Endothelial cell of umbilical vein (primary cell): ENCODE data around the gene CCDC107. TPM values are rescaled to one million over a fixed set of nuclear protein-coding genes. Genes with fewer than 3 reads are reported as not detected.

ENCODE experiments used
- BruUV-seq: library from RNA; stranded (reverse); fragments of 400-500 nt; replicated peaks from 2 replicates; lab custom pipeline; 2021; lab: Mats Ljungman, UMichigan
- CTCF ChIA-PET: fragments of 300-600, 350-600 bp; sonication (Branson Sonifier 250); formaldehyde crosslinking; loops from one replicate; lab custom pipeline; 2021; ENCODE audit warnings: antibody characterized with exemption, inconsistent platforms; lab: Charles Lee
- POLR2A ChIA-PET: fragments of 300-600, 350-600 bp; sonication (Branson Sonifier 250); formaldehyde crosslinking; loops from one replicate; lab custom pipeline; 2021; ENCODE audit warnings: antibody characterized with exemption, inconsistent platforms; lab: Charles Lee
- DNase-seq: peaks from one replicate; pipeline ENCODE4 v3.0.0-alpha.2; 2011; ENCODE audit warnings: low read depth, low spot score
- FAIRE-seq: peaks from 2 replicates; lab custom pipeline; 2011; peaks lifted over from hg19 to GRCh38; lab: Jason Lieb, UNC
- H2AFZ ChIP-seq: 2 replicates; pipeline ENCODE4 v1.6.0; 2012; ENCODE audit warnings: low read depth, low read length, control low read depth, inconsistent platforms
- H3K27ac ChIP-seq: 2 replicates; pipeline ENCODE4 v1.5.1; 2011; ENCODE audit warnings: low read depth, mild to moderate bottlenecking, control low read depth, low read length, moderate library complexity; ENCODE audit not compliant: insufficient read depth
- H3K27me3 ChIP-seq, 2 experiments: 2 replicates each; pipeline versions ENCODE4 v1.6.0 to v1.6.1; 2011; ENCODE audit warnings: low read length in 2 of 2, mixed read lengths in 1 of 2; ENCODE audit not compliant: control insufficient read depth in 2 of 2, insufficient read depth in 2 of 2
- H3K36me3 ChIP-seq, 2 experiments: 2 replicates in 1 of 2; 3 replicates in 1 of 2; pipeline ENCODE4 v1.5.1; 2011; ENCODE audit warnings: low read length in 2 of 2, mild to moderate bottlenecking in 1 of 2, moderate library complexity in 1 of 2; ENCODE audit not compliant: control insufficient read depth in 2 of 2, insufficient read depth in 2 of 2; ENCODE audit errors: extremely low read depth in 1 of 2
- H3K4me1 ChIP-seq: 3 replicates; pipeline ENCODE4 v1.5.1; 2011; ENCODE audit warnings: mild to moderate bottlenecking, low read length; ENCODE audit not compliant: control insufficient read depth, insufficient read depth; ENCODE audit errors: extremely low read depth
- H3K4me2 ChIP-seq: 2 replicates; pipeline ENCODE4 v1.6.1; 2011; ENCODE audit warnings: low read length, control low read depth, mixed read lengths; ENCODE audit not compliant: insufficient read depth
- H3K4me3 ChIP-seq, 3 experiments: fragments of 200-600 bp in 1 of 3; sonication (generic), shearing (Covaris generic) in 1 of 3; replicated peaks in 1 of 3; 2 replicates each; pipeline ENCODE4 v1.5.1; 2011 to 2016; ENCODE audit warnings: control low read depth in 3 of 3, low read length in 3 of 3, mild to moderate bottlenecking in 2 of 3, inconsistent platforms in 1 of 3, low read depth in 1 of 3, moderate library complexity in 1 of 3; ENCODE audit not compliant: insufficient read depth in 1 of 3
- H3K79me2 ChIP-seq: 2 replicates; pipeline ENCODE4 v1.6.0; 2012; ENCODE audit warnings: low read length, inconsistent platforms; ENCODE audit not compliant: control insufficient read depth, insufficient read depth
- H3K9ac ChIP-seq: replicated peaks from 2 replicates; pipeline ENCODE3; 2011; ENCODE audit warnings: low read length, control low read depth; ENCODE audit not compliant: insufficient read depth; ENCODE audit errors: extremely low read depth
- H3K9me1 ChIP-seq: replicated peaks from 3 replicates; pipeline ENCODE4 v1.6.0; 2011; ENCODE audit warnings: mild to moderate bottlenecking, low read length; ENCODE audit not compliant: control insufficient read depth, insufficient read depth; ENCODE audit errors: extremely low read depth
- H3K9me3 ChIP-seq: replicated peaks from 2 replicates; pipeline ENCODE4 v1.5.1; 2012; ENCODE audit warnings: low read length, inconsistent platforms; ENCODE audit not compliant: control insufficient read depth, insufficient read depth
- H4K20me1 ChIP-seq: replicated peaks from 2 replicates; pipeline ENCODE3; 2011; ENCODE audit warnings: mild to moderate bottlenecking, low read length; ENCODE audit not compliant: control insufficient read depth, insufficient read depth; ENCODE audit errors: extremely low read depth
- CTCF ChIP-seq, 2 donors: IDR thresholded peaks; 1 replicate in 1 of 2; 2 replicates in 1 of 2; pipeline ENCODE4 v1.5.1; 2011; ENCODE audit warnings: low read length in 2 of 2, mild to moderate bottlenecking in 2 of 2, moderate library complexity in 2 of 2, control low read depth in 1 of 2, inconsistent platforms in 1 of 2, low read depth in 1 of 2; ENCODE audit not compliant: insufficient read depth in 1 of 2; ENCODE audit errors: extremely low read depth in 1 of 2
- EZH2 ChIP-seq: IDR thresholded peaks from 2 replicates; pipeline ENCODE4 v1.6.1; 2012; ENCODE audit warnings: borderline replicate concordance, low read depth, mild to moderate bottlenecking, moderate library complexity, low read length, inconsistent platforms; ENCODE audit not compliant: severe bottlenecking
- FOS ChIP-seq: IDR thresholded peaks from 2 replicates; pipeline ENCODE4 v1.6.1; 2011; ENCODE audit warnings: mild to moderate bottlenecking, low read length, moderate library complexity, borderline replicate concordance; ENCODE audit not compliant: insufficient read depth
- GATA2 ChIP-seq: IDR thresholded peaks from 2 replicates; pipeline ENCODE4 v1.7.0; 2011; ENCODE audit warnings: low read depth, mild to moderate bottlenecking, moderate library complexity, mixed read lengths, low read length; ENCODE audit not compliant: insufficient read length, insufficient read depth
- JUN ChIP-seq: IDR thresholded peaks from 2 replicates; pipeline ENCODE4 v1.6.1; 2011; ENCODE audit warnings: borderline replicate concordance, low read depth; ENCODE audit not compliant: insufficient read length, insufficient read depth
- MAX ChIP-seq: IDR thresholded peaks from 2 replicates; pipeline ENCODE4 v1.6.1; 2011; ENCODE audit not compliant: insufficient read depth, insufficient read length
- MYC ChIP-seq: IDR thresholded peaks from one replicate; pipeline ENCODE4 v1.6.1; 2011; ENCODE audit warnings: mild to moderate bottlenecking, low read depth, low read length
- POLR2A ChIP-seq: IDR thresholded peaks from 2 replicates; pipeline ENCODE4 v1.6.1; 2012; ENCODE audit warnings: low read depth, mild to moderate bottlenecking, control low read depth, low read length
- POLR2AphosphoS5 ChIP-seq: IDR thresholded peaks from 2 replicates; pipeline ENCODE4 v1.6.1; 2012; ENCODE audit warnings: low read depth, mild to moderate bottlenecking, control low read depth, low read length, moderate library complexity; ENCODE audit not compliant: insufficient read depth
- dilution Hi-C: fragments of 300-500 bp; cut with MboI; formaldehyde crosslinking; loops from one replicate; pipeline ENCODE4 v1.15.0; 2019; ENCODE audit warnings: low sequenced_read_pairs; ENCODE audit not compliant: extremely low pct_ligation_motif_present
- intact Hi-C: fragments of 100-400 bp; cut with micrococcal nuclease; formaldehyde crosslinking; loops from one replicate; pipeline ENCODE4 v1.10.0; 2022
- polyA plus RNA-seq, 4 experiments: library from polyadenylated mRNA; depleted of rRNA in 3 of 4; stranded (reverse) in 3 of 4; unstranded in 1 of 4; fragments of >200 nt; gene quantifications; 2 replicates each; pipeline versions ENCODE4 v1.2.1 to v1.2.3, GENCODE V29; 2011 to 2012; ENCODE audit warnings: missing spikeins in 1 of 4
- total RNA-seq: library from RNA; stranded (reverse); gene quantifications from 2 replicates; pipeline ENCODE4 v1.2.3, GENCODE V29; 2021

Gene CCDC107
- total and polyA plus RNA-seq, 2 donors (not counting 3 experiments of a cell fraction or from before 2014, with no cell fraction given) = 13.2 to 16.0 TPM

GRCh38 chr9:35691757-35692301 is 33.7 kb downstream of the CCDC107 start:
- intact Hi-C loops = loop anchor here (2.0 kb wide), 1 partner anchor 41 kb away; the partner anchor contains the start of genes CREB3 and TLN1
- POLR2A ChIA-PET = interaction anchor here (1.4 kb wide), 1 partner anchor 21 kb away, joined by 3 read pairs; no protein-coding TSS in a partner anchor
- Histone ChIP-seq H3K4me1 (peaks cover 26% of the 10 kb centered on the region), H3K36me3 (peaks cover 6 to 8% of the 10 kb centered on the region in 2 experiments), H2AFZ (no peak overlapping the region), H3K9me1 (no peaks in the 10 kb centered on the region), H4K20me1 (no peaks in the 10 kb centered on the region), H3K4me2 (no peak overlapping the region), H3K27ac (no peak overlapping the region), H3K4me3 (no peak overlapping the region), H3K27me3 (no peaks in the 10 kb centered on the region), H3K9ac (no peak overlapping the region), H3K79me2 (peaks cover 30% of the 10 kb centered on the region), H3K9me3 (no peaks in the 10 kb centered on the region)
- dilution Hi-C loops = no loop called here
- FAIRE-seq (no peak), DNase-seq (no peak)
- no peak for TF ChIP-seq JUN
- TF ChIP-seq MAX = no peak
- no peak for TF ChIP-seq POLR2AphosphoS5
- CTCF ChIA-PET = interaction anchor here (3.3 to 13.5 kb wide), 2 partner anchors 31 to 36 kb away, joined by 16 to 227 read pairs; partner anchors contain the start of genes ARHGEF39, CCDC107 and RMRP
- no TSS peak for BruUV-seq

- H3K36me3 ChIP-seq = peaks cover 41 to 46% of the 10 kb centered on the region in 2 experiments
- H2AFZ ChIP-seq = no peak overlapping the region
- dilution Hi-C loops (no loop called here), intact Hi-C loops (loop anchor here (1.0 kb wide), 2 partner anchors 38 to 49 kb away; partner anchors contain the start of genes CCDC107 and RMRP)
- no peak overlapping the region for H3K4me3 ChIP-seq
- H3K4me1 ChIP-seq = peaks cover 4% of the 10 kb centered on the region
- no peaks in the 10 kb centered on the region for H3K27me3 ChIP-seq
- BruUV-seq = no TSS peak
- H3K9me1 ChIP-seq = no peaks in the 10 kb centered on the region
- ChIA-PET CTCF (interaction anchor here (0.9 to 13.5 kb wide), 30 partner anchors 8 to 215 kb away, joined by 3 to 227 read pairs (median 8); partner anchors contain the start of genes ARHGEF39, CCDC107, CREB3 and RMRP), POLR2A (interaction anchor here (1.4 kb wide), 1 partner anchor 32 kb away, joined by 6 read pairs; no protein-coding TSS in a partner anchor)
- H4K20me1 ChIP-seq = no peaks in the 10 kb centered on the region
- TF ChIP-seq MAX (no peak), JUN (no peak), FOS (no peak), POLR2A (no peak), CTCF (IDR thresholded peaks at IDR 0.05; ENCODE audit: extremely low read depth in 1 of 2, insufficient read depth in 1 of 2, low read depth in 1 of 2, low read length in 2 of 2) (no peak), MYC (no peak), GATA2 (no peak), POLR2AphosphoS5 (no peak), EZH2 (no peak)
- H3K79me2 ChIP-seq = no peaks in the 10 kb centered on the region
- DNase-seq (no peak), FAIRE-seq (no peak)
- no peak overlapping the region for H3K4me2 ChIP-seq
- no peak overlapping the region for H3K9ac ChIP-seq
- no peaks in the 10 kb centered on the region for H3K9me3 ChIP-seq
- no peak overlapping the region for H3K27ac ChIP-seq
These were observed 37.9 kb downstream of the CCDC107 start for GRCh38 chr9:35695943-35696401.
